Right lobe of liver (tissue), 4 donors: ENCODE data around the gene CEP19.

Experiments used
- POLR2A ChIP-seq: fragments of 450-650 bp; IDR thresholded peaks from one replicate; pipeline ENCODE4 v1.6.1; 2017; ENCODE audit warnings: antibody characterized with exemption, mild to moderate bottlenecking
- TF ChIP-seq, protein P1 (sequence below), 4 donors: fragments of 200-600 bp in 3 of 4; fragments of 450-650 bp in 1 of 4; IDR thresholded peaks; one replicate each; pipeline versions ENCODE4 v1.5.1 to v1.8.0; 2016 to 2022; ENCODE audit warnings: antibody characterized with exemption in 4 of 4, mild to moderate bottlenecking in 2 of 4
- donor health status: DM: no; HTN: no; CAD: no.
- donor health status: DM: no; HTN: no; CAD: no.
- donor health status: DM: no; HTN: yes; CAD: no.

GRCh38 chr3:196749125-196749524 is 37.1 kb upstream of the CEP19 start:
- TF ChIP-seq, protein P1, sequence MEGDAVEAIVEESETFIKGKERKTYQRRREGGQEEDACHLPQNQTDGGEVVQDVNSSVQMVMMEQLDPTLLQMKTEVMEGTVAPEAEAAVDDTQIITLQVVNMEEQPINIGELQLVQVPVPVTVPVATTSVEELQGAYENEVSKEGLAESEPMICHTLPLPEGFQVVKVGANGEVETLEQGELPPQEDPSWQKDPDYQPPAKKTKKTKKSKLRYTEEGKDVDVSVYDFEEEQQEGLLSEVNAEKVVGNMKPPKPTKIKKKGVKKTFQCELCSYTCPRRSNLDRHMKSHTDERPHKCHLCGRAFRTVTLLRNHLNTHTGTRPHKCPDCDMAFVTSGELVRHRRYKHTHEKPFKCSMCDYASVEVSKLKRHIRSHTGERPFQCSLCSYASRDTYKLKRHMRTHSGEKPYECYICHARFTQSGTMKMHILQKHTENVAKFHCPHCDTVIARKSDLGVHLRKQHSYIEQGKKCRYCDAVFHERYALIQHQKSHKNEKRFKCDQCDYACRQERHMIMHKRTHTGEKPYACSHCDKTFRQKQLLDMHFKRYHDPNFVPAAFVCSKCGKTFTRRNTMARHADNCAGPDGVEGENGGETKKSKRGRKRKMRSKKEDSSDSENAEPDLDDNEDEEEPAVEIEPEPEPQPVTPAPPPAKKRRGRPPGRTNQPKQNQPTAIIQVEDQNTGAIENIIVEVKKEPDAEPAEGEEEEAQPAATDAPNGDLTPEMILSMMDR (IDR thresholded peaks at IDR 0.05), result no peak
- TF ChIP-seq POLR2A, result no peak
